Fibroblast of skin of back (primary cell): ENCODE measurements around the gene ZDHHC4.

Source experiments
- DNase-seq: peaks from one replicate; pipeline ENCODE4 v3.0.0-alpha.2; 2013

ZDHHC4 gene

GRCh38 chr7:6636741-6637543, 59.7 kb downstream of the ZDHHC4 start, which contains the start of gene ZNF316:
TSS of gene ZNF316 (plus strand) at chr7:6637318. CDS start at chr7:6642410, 5,092 bp downstream.
- peak; percentile 44 for DNase-seq

- DNase-seq, result peak; percentile 39
Measured at GRCh38 chr7:6637544-6638229, 60.4 kb downstream of the ZDHHC4 start.
